ENCODE data around the gene TMEM207. TPM values are rescaled to one million over a fixed set of nuclear protein-coding genes. Genes with fewer than 3 reads are reported as not detected.
"Not testable (repeated sequence)": the region's sequence is repeated elsewhere in the genome, so short reads cannot be mapped to it uniquely, and the experiment has no call there.

The TMEM207 gene
- total RNA-seq (2014; rRNA removed; shearing (Covaris generic)), result 0.19 and 0.21 TPM in 2 replicates
- polyA plus RNA-seq (2015; cell fraction: cytosol; rRNA removed), result 0.20 and 0.76 TPM in 2 replicates
- not detected in 2 replicates for polyA plus RNA-seq (2015; cell fraction: nucleus; rRNA removed)

DNA sequence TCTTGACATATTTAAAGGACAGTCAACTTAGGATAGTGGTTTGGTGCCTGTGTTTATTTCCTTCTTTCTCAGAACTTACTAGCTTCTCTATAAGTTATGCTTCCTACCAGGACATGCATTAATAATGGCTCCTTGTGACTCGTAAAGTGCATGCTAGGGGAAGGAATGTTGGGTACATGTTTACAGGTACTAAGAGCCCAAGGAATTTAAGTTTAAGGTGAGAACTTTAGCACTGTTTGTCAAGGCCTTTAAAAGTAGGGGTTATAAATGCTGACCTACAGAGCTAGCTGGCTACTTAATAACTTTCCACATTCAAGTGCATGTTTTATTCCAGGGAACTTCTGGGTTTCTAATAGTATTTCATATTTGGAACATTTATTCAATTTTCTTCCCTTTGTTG, at the start of gene TMEM207:
TSS of gene TMEM207 (minus strand) at position 101 of the 400 bp plus-strand sequence. CDS start at position 9, 92 bp downstream.
- DNase-seq (ENCODE audit: low read depth, low spot score), result no peak
- in situ Hi-C loops (cut with HindIII; ENCODE audit: low pct_unique_long_range_greater_than_20kb, low sequenced_read_pairs), result loop anchor here (25.0 kb wide), 2 partner anchors 88 to 238 kb away; no protein-coding TSS in a partner anchor

- in situ Hi-C loops (cut with HindIII; ENCODE audit: low pct_unique_long_range_greater_than_20kb, low sequenced_read_pairs), result no loop called here
- DNase-seq (ENCODE audit: low read depth, low spot score), result peak; percentile 86
These were observed 49.4 kb upstream of the TMEM207 start for GRCh38 chr3:190499122-190499521.

DNA sequence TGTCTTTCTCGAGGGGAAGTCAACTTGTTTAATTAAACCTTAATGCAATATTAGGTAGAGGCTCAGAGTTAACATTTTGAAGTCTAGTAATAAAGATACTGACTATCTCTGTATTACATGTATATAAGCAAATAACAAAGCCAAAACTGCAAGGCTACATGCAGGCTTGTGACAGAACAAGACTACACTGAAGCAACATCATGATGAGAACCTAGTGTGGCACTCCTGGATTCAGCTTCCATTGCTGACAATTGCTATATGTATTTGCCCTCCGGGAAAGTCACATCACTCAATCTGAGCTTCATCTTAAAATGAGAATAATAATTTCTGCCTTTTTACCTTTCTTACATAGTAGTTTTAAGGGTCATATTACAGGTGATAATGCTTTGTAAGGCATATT, 48.6 kb upstream of the TMEM207 start:
- in situ Hi-C loops (cut with HindIII; ENCODE audit: low pct_unique_long_range_greater_than_20kb, low sequenced_read_pairs), result no loop called here
- DNase-seq (ENCODE audit: low read depth, low spot score), result peak; percentile 63

- DNase-seq (ENCODE audit: low read depth, low spot score), result peak; percentile 99
- in situ Hi-C loops (cut with HindIII; ENCODE audit: low pct_unique_long_range_greater_than_20kb, low sequenced_read_pairs), result no loop called here
These were observed 48.1 kb upstream of the TMEM207 start for GRCh38 chr3:190497811-190498210.

DNA sequence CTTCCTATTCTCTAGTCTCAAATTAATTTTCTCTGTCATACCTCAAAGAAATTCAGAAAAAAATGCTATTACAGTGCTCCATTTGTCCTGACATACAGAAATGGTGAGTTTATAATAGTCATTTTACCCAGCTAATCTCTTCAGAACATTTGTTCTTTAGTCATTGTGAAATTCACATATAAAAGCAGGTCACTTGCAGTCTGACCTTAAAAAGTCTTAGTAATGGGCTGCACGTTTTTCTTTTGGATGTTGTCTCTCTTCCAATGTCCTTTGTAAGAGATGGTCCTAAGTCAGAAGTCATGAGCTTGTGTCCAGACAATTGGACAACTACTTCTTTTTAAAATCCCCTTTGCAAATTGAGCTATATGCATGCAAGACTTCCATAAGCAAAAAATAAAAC, 47.2 kb upstream of the TMEM207 start:
- in situ Hi-C loops (cut with HindIII; ENCODE audit: low pct_unique_long_range_greater_than_20kb, low sequenced_read_pairs), result no loop called here
- peak; percentile 16 for DNase-seq (ENCODE audit: low read depth, low spot score)

- DNase-seq (ENCODE audit: low read depth, low spot score), result peak; percentile 50
- in situ Hi-C loops (cut with HindIII; ENCODE audit: low pct_unique_long_range_greater_than_20kb, low sequenced_read_pairs), result no loop called here
These were observed 46.1 kb upstream of the TMEM207 start for GRCh38 chr3:190495796-190496195.

DNA sequence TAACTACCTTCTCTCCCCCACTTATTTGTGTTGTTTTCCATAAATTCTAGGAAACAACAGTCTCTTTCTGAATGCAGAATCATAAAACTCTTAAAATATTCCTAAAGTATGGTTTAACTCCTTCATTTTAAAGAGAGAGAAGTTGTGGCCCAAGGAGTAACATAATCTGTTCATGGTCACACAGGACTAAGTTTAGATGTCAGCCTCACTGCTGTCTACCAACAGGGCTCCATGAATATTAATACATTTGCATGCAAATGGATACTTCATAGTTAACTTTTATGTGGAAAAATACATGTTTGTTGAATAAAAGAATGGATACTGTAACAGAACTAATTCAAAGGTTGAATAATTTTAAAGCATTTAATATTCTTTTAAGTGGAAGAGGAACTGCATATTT, 45.7 kb upstream of the TMEM207 start:
- in situ Hi-C loops (cut with HindIII; ENCODE audit: low pct_unique_long_range_greater_than_20kb, low sequenced_read_pairs), result no loop called here
- peak; percentile 9 for DNase-seq (ENCODE audit: low read depth, low spot score)

- DNase-seq (ENCODE audit: low read depth, low spot score), result peak; percentile 43
- in situ Hi-C loops (cut with HindIII; ENCODE audit: low pct_unique_long_range_greater_than_20kb, low sequenced_read_pairs), result no loop called here
These were observed 45.2 kb upstream of the TMEM207 start for GRCh38 chr3:190494907-190495306.

- DNase-seq (ENCODE audit: low read depth, low spot score), result no peak
- in situ Hi-C loops (cut with HindIII; ENCODE audit: low pct_unique_long_range_greater_than_20kb, low sequenced_read_pairs), result no loop called here
These were observed 43.3 kb upstream of the TMEM207 start for GRCh38 chr3:190492966-190493365.

DNA sequence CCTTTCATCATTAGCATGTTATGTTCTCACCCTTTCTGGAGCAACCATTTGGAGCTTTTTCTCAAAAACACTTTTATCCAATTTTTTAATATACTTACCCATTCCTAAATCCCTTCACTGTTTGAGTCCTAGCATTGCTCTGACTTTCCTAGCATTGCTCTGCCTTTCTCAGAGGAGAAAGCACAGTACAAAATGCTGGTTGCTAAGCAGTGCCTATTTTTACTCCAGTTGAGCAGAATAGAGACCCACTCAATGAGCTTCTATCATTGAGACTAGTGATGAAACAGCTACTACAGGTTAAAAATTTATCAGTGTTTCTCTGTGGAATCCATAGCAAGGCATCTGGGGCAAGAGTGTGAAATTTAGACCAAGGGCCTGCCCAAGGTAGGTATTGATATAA, 42.4 kb upstream of the TMEM207 start:
- in situ Hi-C loops (cut with HindIII; ENCODE audit: low pct_unique_long_range_greater_than_20kb, low sequenced_read_pairs), result no loop called here
- no peak for DNase-seq (ENCODE audit: low read depth, low spot score)

DNA sequence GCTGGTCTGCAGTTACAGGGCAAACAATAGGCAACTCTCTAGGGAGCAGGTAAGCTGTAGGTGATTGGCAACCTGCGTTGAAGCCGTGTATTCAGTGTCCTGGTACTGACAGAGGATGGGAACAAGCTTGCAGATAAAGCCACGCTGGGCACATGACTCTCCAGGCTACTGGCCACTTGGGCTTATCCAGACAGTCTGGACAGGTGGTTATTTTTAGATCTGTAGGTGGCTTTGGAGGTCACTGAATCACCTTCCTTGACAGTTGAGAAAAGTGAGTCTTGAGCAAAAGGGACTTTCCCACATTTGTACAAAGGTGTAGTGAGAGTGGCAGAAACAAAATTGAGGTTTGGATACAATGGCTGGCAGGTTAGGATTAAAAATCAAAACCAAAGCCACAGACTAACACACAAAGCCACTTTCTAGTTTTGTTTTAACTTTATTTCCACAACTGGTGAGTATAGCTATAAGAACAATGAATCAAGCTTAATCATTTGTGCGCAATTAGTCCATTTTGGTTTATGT, 41.9 kb upstream of the TMEM207 start:
- in situ Hi-C loops (cut with HindIII; ENCODE audit: low pct_unique_long_range_greater_than_20kb, low sequenced_read_pairs), result no loop called here
- no peak for DNase-seq (ENCODE audit: low read depth, low spot score)

DNA sequence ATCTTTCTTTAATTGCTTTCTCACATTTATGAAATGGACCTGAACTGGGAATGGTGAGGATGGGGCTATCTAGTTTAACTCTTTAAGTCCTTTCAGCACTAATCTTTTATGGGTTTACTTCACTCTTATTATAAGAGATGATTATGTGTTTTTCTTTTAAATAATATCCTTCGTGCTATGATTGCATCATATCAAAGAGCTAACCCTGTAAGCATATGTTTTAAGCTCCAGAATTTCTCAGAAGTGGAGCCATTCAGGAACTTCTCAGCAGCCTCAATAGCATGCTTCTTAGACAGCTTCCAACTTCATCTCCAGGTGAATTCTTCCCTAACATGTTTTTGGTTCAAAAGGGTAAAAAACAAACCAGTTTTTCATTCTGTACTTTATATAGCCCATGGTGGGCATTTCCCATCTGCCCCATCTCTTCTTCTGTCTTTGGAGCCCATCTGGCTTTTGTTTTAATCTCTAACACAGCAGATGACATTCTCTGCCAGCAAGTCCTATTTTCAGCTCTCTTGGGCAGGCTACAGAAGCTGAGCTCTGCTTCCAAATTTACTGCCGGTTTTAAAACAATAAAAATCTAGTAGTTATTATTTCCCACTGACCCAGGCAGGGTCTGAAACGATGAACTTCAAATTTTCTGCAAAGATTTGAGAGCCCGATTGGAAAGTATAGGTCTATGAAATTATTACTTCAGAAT, 37.4 kb upstream of the TMEM207 start:
- in situ Hi-C loops (cut with HindIII; ENCODE audit: low pct_unique_long_range_greater_than_20kb, low sequenced_read_pairs), result no loop called here
- DNase-seq (ENCODE audit: low read depth, low spot score), result no peak

GRCh38 chr3:190486533-190486864, 36.8 kb upstream of the TMEM207 start:
- DNase-seq (ENCODE audit: low read depth, low spot score), result no peak
- in situ Hi-C loops (cut with HindIII; ENCODE audit: low pct_unique_long_range_greater_than_20kb, low sequenced_read_pairs), result no loop called here

DNA sequence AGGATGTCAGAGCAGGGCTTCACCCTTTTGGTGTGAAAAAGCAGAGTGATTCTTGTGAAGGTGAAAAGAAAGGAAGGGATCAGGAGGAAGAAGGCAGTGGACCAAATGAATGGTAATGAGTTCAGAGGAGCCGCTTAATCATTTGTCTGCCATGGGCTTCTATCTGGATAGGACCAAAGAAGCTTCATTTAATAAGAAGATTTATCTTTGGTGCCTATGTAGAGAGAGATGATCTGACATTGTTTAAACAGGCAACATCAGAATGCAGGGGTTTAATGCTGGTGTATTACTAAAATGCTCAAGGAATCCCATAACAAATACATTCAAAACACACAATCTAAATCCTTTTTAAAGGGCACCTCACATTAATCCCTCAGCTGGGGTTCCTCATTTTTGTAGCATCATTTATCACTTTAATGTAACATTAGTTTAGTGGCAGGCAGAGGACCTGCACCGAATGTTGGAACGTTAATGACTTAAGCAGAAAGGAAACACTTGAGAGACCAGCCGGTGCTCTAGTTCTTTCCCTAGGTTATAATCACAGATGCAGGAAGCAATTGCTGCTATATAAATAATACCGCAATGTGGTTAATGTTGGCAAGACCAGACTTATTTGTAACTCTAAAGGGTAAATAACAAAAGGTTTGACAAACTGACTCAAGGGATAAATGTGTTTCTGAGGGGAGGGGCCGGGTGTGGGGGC, 36.3 kb upstream of the TMEM207 start:
- in situ Hi-C loops (cut with HindIII; ENCODE audit: low pct_unique_long_range_greater_than_20kb, low sequenced_read_pairs), result no loop called here
- no peak for DNase-seq (ENCODE audit: low read depth, low spot score)

DNA sequence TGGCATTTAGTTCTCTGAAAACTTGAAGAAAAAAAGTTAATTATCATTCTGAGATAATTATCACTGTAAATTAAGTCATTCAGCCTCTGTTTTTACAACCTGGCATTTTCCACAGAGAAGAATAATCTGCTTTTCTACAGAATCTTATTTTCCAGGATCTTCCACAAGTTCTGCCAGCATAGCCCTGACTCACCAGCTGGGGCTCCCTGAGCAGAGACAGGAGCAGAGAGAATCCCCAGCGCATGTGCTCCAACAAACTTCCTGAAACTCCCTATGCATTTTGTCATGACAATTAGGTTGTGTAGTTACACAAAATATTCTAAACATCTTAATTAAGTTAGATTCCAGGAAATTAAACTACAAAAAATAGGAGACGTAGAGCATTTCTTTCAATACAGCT, 32.1 kb upstream of the TMEM207 start:
- in situ Hi-C loops (cut with HindIII; ENCODE audit: low pct_unique_long_range_greater_than_20kb, low sequenced_read_pairs), result no loop called here
- no peak for DNase-seq (ENCODE audit: low read depth, low spot score)

DNA sequence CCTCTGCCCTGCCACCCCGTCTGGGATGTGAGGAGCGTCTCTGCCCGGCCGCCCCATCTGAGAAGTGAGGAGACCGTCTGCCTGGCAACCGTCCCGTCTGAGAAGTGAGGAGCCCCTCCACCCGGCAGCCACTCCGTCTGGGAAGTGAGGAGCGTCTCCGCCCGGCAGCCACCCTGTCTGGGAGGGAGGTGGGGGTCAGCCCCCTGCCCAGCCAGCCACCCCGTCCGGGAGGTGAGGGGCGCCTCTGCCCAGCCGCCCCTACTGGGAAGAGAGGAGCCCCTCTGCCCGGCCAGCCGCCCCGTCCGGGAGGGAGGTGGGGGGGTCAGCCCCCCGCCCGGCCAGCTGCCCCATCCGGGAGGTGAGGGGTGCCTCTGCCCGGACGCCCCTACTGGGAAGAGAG, 23.6 kb upstream of the TMEM207 start:
- in situ Hi-C loops (cut with HindIII; ENCODE audit: low pct_unique_long_range_greater_than_20kb, low sequenced_read_pairs), result loop anchor here (25.0 kb wide), 2 partner anchors 111 to 261 kb away; no protein-coding TSS in a partner anchor
- DNase-seq (ENCODE audit: low read depth, low spot score), result not testable (repeated sequence)

DNA sequence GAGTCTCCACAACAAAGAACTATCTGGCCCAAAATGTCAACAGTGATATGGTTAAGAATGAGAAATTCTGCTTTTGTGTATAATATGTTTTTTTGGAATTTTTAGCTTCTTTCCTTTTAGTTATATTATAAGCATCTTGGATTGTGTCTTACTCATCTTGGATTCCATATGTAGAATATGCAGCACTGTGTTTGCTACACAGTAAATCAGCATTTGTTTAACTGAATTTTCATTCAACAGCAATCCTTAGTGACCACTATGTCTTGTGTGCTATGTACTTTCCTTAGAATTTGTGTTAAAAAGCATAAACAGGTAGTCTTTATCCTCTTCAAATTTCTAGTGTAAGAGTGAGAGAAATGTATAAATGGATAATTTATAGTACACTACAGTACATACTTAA, 18.2 kb upstream of the TMEM207 start:
- DNase-seq (ENCODE audit: low read depth, low spot score), result no peak
- in situ Hi-C loops (cut with HindIII; ENCODE audit: low pct_unique_long_range_greater_than_20kb, low sequenced_read_pairs), result loop anchor here (25.0 kb wide), 2 partner anchors 106 to 256 kb away; no protein-coding TSS in a partner anchor

GRCh38 chr3:190458040-190458439, 8.3 kb upstream of the TMEM207 start:
- in situ Hi-C loops (cut with HindIII; ENCODE audit: low pct_unique_long_range_greater_than_20kb, low sequenced_read_pairs), result loop anchor here (25.0 kb wide), 2 partner anchors 96 to 246 kb away; no protein-coding TSS in a partner anchor
- peak; percentile 88 for DNase-seq (ENCODE audit: low read depth, low spot score)

Measured in SK-MEL-5 (cell line).